ENCODE measurements around the gene ACTR6. TPM values are rescaled to one million over a fixed set of nuclear protein-coding genes. Genes with fewer than 3 reads are reported as not detected.
A peak's percentile ranks its signal among the peaks of the same experiment; 100 is the strongest.
"Not testable (repeated sequence)": the region's sequence is repeated elsewhere in the genome, so short reads cannot be mapped to it uniquely, and the experiment has no call there.

The ACTR6 gene
- total RNA-seq, 1 donor from 2014 or later, result 23.4 TPM

DNA sequence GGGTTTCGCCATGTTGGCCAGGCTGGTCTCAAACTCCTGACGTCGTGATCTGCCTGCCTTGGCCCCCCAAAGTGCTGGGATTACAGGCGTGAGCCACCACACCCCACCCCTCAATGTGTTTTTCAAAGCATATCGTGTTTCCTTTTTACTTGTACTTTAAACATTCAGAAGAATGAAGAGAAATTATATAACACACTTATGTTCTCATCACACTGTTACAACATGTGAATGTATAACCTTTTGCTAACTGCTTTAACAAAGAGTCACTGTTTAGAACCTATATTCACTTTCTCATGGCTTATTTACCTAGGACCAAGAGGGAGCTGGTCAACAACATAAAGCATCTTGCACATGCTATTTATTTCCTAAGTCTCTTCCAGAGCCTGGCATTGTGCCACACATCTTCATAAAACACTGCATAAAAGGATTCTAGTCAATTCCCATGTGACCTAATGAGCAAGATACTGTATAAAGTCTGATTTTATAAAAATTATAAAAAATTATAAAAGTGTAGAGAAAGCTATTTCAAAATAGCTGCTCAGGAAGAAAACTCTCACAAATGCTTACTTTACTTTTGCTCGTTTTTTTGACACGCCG is 16.0 kb upstream of the ACTR6 start:
- DNase-seq (ENCODE audit: low read depth), result peak; percentile 8

DNA sequence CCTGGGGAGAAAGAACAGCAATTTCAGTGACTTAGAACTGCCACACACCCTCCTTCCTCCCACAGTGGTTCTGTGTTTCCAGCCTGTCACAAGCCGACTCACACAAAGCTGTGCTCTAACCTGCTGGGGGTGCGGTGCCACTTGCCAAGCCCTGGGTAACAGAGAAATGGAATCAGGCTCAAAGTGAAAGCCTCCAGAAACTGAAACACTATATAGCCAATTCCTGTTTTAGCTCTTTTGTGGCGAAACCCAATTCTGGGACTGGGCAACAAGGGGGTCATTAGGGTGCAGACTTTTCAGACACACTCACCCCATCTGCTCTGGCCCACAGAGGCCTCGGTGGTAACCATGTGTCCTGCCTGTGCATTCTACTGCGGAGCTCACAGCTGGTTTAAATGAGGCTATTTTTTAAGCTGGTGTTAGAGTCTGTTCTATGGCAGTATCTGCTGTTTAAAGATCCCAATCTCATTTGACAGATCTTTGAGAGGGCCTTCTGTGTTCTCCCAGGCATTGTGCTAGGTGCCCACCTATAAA is 15.2 kb upstream of the ACTR6 start:
- peak; percentile 18 for DNase-seq (ENCODE audit: low read depth)

DNA sequence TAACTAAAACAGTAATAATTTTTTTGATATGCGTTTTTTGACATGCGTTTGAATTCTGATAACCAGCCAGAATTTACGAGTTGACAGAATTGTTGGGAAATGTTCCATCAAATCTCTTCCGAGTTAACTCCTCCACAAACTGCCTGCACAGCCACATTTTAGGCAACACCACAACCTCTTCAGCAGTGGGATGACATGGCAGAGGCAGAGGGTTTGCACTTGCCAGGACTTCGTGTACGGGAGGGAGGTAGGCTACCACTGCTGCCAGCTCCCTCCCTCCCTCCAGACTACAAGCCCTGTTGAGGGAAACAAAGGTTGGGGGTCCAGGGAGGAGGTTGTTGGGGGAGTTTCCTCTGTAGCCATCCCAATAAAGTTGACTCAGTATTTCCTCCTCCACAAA is 14.5 kb upstream of the ACTR6 start:
- DNase-seq (ENCODE audit: low read depth), result no peak

DNA sequence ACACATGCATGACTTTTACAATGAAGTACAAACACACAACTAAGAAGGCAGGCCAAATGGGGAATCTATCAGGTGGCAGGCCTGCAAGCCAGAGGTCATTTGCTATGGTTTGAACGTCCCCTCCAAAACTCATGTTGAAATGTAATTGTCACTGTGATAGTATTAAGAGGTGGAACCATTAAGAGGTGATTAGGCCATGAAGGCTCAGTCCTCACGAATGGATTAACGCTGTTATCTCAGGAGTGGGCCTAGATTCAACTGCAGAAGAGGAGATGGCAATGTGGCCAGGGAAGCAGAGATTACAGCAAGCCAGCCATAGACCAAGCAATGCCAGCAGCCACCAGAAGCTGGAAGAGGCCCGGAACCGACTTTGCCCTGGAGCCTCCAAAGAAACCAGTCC is 13.5 kb upstream of the ACTR6 start:
- DNase-seq (ENCODE audit: low read depth), result no peak

DNA sequence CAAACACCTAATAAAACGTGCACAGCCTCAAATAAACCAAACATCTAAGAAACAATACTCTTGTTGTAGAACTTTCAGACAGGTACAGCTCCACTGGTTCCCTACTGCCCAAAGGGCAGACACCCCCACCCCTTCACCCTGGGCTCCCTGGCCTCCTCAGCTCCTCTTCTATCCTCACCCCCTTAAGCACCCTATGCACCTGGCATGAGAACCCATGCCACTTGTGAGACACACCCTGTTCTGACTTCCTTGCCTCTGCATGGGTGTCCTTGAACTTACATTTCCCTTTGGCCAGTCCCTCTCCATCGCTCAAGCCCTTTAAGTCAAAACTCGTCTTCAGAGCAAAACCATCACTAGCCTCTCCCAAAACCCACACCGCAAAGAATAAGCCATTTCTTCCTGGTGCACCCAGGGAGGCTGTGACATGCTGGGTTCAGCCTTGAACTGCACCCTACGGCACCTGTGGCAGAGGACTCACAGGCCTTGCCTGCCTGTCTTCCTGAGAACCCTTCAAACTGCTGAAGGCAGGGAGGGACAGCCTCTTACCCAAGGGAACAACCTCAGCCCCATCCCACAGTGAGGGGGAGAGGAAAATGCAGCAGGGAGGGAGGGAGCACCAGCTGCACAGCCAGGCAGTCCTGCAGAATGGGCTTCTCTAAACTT is 12.6 kb upstream of the ACTR6 start:
- no peak for DNase-seq (ENCODE audit: low read depth)

DNA sequence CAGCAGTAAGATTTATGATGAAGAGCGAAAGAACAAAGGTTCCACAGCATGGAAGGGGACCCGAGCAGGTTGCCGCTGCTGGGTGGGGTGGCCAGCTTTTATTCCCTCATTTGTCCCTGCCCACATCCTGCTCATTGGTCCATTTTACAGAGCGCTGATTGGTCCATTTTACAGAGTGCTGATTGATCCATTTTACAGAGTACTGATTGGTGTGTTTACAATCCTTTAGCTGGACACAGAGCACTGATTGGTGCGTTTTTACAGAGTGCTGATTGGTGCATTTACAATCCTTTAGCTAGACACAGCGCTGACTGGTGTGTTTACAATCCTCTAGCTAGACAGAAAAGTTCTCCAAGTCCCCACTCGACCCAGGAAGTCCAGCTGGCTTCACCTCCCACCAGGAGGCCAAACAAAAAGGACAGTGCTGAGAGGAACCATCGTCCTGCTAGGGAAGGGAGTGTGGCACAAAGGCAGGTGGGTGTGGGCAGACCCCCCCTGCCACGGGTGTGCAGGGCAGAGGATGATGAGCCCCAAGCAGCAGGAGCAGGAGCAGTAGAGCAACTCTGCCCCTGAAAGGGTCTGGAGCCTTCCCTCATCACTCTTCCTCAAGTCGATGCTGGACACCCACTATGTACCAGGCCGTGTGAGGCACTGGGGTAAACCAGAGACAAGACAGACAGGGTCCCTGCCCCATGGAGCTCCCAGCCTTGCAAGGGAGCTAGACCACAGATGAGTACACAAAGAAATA is 11.6 kb upstream of the ACTR6 start:
- not testable (repeated sequence) for DNase-seq (ENCODE audit: low read depth)

DNA sequence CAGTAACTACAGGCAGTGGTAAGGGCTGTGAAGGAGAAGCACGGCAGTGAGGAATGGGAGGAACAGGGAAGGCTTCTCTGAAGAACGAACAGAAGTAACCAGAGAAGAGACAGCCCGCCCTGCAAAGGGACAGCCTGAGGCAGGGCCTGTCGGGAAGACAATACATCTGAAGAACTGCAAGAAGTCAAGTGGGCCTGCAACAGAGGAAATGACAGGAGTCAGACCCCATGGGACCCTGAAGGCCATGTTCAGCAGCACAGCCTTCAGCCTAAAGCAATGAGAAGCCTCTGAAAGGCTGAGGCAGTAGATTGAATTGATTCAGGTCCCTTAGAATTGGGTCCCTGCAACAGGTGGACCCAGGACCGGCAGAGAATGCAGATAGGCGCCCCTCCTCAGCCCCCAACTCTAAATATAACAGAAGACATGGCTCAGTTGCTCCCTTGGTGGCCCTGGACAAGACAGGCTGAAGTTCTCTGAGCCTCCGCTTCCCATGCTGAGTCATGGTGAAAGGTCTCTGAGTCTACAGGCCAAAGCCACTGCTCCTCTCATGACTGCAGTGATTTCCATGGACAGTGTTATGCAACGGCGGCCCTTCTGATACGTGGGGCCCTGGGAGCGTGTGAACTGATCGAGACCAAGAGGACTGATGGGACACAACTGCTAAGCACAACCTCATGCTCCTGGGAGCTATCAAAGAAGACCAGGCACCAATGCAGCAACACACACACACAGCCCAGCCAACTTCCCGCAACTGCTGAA is 10.8 kb upstream of the ACTR6 start:
- no peak for DNase-seq (ENCODE audit: low read depth)

DNA sequence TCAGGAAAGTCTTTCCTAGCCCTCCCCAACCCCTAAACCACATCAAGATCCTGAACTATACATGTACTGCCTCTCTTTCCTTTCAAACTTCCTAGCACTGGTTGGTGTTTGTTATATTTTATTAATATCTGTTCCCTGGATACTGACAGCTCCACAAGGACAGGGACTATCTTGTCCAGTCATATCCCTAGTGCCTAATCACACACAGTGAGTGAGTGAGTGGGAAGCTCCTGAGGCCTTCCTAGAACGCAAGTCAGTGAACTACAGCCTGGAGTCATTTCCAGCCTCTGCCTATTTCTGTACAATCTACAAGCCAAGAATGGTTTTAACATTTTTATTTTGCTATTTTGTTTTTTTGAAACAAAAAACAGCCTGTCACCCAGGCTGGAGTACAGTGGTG is 7.5 kb upstream of the ACTR6 start:
- DNase-seq (ENCODE audit: low read depth), result no peak

DNA sequence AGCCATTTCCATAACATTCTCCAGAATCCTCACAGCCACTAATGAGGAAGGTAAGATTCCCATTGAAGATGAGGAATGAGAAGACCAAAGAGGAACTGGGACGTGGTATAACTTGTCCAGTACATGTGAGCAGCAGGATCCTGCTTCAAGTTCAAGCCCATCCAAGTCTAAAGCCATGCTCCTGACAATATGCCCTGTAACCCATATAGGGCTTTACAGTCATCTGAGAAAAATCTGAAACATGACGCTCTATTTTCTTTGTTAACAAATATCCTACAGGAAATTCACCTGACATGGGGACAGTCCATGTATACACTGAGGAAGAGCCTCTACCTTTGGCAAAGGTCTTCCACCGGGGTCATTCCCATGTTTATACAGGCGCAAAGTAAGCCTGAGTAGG is 3.1 kb upstream of the ACTR6 start:
- DNase-seq (ENCODE audit: low read depth), result no peak

DNA sequence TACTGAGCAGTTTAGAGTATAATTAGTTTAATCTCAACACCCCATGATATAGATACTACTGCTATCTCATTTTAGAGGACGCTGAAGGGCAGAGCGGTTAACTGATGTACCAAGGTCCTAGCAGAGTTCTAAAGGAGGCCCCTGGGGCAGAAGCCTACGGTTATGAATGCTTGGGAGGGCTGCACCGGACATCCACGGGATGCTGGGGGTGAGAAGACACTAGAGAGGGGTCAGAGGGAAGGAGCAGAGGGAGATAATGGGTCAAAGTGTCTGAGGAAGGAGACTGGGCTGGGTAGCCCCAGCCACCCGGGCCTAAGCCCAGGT is 1.6 kb upstream of the ACTR6 start:
- no peak for DNase-seq (ENCODE audit: low read depth)

DNA sequence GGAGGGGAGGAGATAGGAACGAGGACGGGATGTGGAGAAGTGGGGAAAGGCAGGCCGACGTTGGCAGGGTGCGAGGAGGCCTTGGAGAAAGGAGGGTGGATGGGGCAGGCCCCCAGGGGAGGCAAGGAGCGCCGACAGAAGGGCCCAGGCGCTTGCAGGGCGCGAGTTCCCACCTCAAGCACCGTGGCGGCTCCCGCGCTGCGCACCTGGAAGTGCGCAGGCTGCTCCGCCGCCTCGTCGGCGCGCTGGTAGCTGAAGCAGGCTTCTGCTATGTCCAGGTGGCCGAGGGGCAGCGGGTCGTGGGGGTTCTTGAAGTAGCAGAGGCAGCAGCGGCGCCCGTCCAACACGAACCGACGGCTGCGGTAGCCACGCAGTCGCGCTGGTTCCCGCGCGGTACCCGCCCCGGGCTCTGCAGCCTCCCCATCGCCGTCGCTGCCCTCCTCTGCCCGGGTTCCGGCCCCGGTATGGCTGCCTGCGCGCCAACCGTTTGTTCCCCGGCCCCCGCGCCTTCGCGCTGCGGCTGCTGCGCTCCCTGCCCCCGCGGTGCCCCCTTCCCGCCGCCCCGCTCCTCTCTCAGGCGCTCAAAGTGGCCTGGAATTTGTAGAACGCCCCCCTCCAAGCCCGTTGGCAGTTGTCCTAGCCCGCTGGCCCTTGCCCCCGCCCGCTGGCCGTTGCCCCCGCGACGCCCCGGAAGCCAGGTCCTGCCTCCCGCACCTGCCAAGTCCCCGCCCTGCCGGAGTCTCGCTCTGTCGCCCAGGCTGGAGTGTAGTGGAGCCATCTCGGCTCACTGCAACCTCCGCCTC is 1.1 kb upstream of the ACTR6 start:
- peak; percentile 50 for DNase-seq (ENCODE audit: low read depth)

DNA sequence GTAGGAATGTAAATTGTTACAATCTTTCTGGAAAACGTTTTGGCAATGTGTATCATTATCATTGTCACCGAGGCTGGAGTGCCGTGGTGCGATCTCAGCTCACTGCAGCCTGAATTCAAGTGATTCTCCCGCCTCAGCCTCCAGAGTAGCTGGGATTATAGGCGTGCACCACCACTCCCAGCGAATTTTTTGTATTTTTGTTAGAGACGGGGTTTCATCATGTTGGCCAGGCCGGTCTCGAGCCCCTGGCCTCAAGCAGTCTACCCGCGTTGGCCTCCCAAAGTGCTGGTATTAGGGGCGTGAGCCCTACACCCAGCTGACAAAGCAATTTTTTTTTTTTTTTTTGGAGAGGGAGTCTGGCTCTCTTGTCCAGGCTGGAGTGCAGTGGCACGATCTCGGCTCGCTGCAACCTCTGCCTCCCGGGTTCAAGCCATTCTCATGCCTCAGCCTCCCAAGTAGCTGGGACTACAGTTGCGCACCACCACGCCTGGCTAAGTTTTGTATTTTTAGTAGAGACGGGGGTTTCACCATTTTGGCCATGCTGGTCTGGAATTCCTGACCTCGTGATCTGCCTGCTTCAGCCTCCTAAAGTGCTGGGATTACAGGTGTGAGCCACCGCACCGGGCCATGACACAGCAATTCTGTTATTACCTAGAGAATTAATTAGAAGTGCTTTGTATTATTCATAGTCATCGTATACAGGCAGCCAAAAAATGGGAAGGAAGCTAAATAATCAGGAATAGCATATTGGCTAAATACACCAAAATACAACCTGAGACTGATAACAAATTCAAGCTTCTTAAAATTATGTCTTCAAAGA is 1.2 kb downstream of the ACTR6 start:
- DNase-seq (ENCODE audit: low read depth), result peak; percentile 1

DNA sequence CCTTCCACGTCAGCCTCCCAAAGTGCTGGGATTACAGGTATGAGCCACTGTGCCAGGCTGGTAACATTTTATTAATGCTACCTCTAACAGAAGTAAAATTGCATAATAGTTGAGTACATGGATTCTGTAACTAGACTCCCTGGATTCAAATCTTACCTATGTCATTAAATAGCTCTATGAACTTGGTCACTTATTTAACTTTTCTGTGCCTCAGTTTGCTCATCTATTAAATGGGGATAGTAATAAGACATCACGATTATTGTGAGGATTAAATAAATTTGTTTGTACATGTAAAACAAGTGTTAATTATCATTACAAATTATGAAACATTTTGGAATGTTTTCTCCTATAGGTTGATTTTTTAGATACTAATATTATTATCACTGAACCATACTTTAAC is 6.7 kb downstream of the ACTR6 start:
- DNase-seq (ENCODE audit: low read depth), result no peak

DNA sequence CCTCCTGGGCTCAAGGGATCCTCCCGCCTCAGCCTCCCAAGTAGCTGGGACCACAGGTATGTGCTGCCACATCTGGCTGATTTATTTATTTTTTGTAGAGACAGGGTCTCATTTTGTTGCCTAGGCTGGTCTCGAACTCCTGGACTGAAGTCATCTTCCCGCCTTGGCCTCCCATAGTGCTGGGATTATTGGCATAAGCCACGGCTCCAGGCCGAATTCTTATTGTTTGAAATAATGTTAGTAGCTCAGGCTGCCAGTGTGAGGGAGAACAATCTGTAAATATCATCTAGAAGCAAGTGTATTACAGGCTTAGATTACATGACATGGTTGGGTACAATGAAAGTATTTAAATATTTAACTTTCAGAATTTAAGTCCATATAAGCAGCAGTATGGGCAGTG is 8.2 kb downstream of the ACTR6 start:
- DNase-seq (ENCODE audit: low read depth), result no peak

DNA sequence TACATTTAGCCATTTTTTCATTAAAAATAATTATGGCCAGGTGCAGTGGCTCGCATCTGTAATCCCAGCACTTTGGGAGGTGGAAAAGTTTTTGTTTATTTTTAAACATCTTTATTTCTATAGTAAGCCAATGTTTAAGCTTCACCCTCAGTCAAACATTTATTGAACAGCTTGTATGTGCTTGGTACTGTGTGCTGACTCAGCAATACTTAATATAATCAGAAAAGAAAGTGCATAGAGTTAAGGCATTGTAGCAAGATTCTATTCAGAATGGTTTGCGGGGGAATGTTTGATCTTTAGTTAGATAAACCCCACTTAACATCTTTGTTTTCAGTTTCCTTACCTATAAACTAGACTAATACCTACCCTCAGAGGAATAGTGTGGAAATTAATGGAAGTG is 11.1 kb downstream of the ACTR6 start:
- DNase-seq (ENCODE audit: low read depth), result no peak

DNA sequence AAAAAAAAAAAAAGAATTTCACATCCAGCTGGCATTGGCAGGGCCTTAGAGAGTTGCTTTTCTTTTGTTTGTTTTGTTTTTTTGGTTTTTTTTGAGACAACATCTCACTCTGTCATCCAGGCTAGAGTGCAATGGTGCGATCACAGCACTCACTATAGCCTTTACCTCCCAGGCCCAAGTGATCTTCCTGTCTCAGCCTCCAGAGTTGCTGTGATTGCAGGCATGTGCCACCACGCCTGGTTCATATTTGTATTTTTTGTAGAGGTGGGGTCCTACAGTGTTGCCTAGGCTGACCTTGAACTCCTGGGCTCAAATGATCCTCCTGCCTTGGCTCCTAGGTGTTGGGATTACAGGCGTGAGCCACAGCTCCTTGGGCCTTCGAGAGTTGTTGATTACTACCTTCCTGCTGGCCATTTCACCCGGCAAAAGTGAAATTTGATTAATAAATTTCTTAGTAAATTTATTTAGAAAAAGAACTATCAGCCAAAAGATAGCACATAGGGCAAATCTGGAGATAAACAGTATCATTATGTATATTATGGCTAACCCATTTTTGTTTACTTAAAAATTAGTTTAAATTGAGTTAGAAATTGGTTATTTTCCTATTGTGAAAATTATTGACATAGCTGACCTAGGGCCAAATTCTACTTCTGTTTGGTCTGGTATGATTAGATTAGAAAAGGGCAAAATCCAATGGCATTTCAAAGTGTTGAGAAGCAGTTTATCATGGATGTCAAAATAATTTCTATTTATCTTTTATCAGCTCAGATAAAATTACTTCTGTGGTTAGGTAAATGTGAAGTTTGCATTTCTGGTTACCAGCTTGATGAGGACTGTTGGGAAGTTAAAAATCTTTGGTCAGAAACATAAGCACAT is 12.6 kb downstream of the ACTR6 start:
- DNase-seq (ENCODE audit: low read depth), result no peak

DNA sequence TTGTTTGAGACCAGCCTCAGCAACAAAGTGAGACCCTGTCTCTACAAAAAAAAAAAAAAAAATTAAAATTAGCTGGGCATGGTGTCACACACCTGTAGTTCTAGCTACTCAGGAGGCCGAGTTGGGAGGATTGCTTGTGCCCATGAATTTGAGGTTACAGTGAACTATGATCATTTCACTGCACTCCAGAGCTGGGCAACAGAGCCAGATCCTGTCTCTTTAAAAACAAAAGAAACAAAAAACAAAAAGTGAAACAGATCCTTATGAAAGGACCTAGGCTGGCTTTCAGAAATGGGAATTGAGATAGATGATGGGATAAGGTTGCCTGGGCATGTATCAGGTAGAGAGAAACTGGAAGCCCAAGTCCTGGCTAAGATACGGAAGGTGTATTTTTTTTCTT is 13.9 kb downstream of the ACTR6 start:
- no peak for DNase-seq (ENCODE audit: low read depth)

DNA sequence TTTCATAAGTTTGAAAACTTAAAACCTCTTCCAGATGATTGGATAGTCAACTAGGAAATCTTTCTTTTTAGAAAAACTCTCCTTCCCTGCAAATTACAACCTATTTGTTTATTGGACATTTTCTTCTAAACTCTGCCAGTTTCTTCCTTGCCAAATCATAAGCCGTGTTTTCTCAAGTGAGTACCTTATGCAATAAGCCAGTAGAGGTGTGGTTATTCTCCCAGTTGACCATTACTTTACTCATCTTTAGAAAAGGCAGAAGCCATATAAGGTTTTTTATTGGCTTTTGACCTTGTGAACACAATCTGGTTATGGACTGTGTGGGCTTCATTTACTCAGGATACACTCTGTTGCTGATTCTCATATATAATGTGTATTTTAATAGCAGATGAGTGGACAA is 14.6 kb downstream of the ACTR6 start:
- DNase-seq (ENCODE audit: low read depth), result no peak

DNA sequence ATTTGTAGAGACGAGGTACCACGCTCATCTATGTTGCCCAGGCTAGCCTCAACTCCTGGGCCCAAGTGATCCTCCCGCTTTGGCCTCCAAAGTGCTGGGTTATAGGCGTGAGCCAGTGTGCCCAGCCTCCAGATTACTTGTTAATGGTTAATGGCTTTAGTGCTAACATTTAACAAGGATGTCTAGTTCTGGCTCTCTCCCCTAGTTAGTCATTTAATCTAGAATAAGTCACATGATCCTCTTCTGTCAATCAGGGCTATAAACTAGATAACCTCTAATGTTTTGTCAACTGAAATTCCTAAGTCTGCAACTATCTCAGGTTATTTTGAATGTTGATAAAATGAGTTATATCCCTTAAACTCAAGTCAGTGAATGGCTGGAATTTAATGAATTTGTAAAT is 15.7 kb downstream of the ACTR6 start:
- no peak for DNase-seq (ENCODE audit: low read depth)
